A549 treated with dexamethasone at 1 μM for 4 hours (cell line): Measurements from ENCODE around the gene KIF18A. TPM values are rescaled to one million over a fixed set of nuclear protein-coding genes. Genes with fewer than 3 reads are reported as not detected.

Experiments
- total RNA-seq: library from RNA; stranded (reverse); fragments of 200-300 nt; extraction: Qiagen RNA extraction; gene quantifications from 5 replicates; pipeline ENCODE4 v1.2.3, GENCODE V29; 2022

Gene KIF18A
- total RNA-seq = 13.0 to 17.0 TPM (median 14.4 TPM) in 5 replicates

GRCh38 chr11:28107750-28108618 is at the start of gene KIF18A, which contains the start of gene METTL15:
Gene KIF18A, minus strand, starts transcription at chr11:28108156. Its CDS starts 10,209 bp downstream, at chr11:28097947.
Gene METTL15, plus strand, starts transcription at chr11:28108388. Its CDS starts 4,947 bp downstream, at chr11:28113335.

Other genes with a start within 250 kb of the KIF18A start
- gene METTL15, start 232 bp upstream of the KIF18A start, total RNA-seq = 5.5 to 7.9 TPM (median 6.3 TPM) in 5 replicates